Myocyte (in vitro differentiated cells): ENCODE data around the gene UNK. TPM values are rescaled to one million over a fixed set of nuclear protein-coding genes. Genes with fewer than 3 reads are reported as not detected.
A peak's percentile ranks its signal among the peaks of the same experiment; 100 is the strongest.
"Not testable (repeated sequence)": the region's sequence is repeated elsewhere in the genome, so short reads cannot be mapped to it uniquely, and the experiment has no call there.

Source experiments
- DNase-seq: peaks from one replicate; pipeline ENCODE4 v3.0.0-alpha.2; 2012; ENCODE audit warnings: low read depth
- total RNA-seq: library from RNA; depleted of rRNA; stranded (reverse); fragments of >200 nt; gene quantifications from 2 replicates; pipeline ENCODE4 v1.2.3, GENCODE V29; 2014

UNK gene
- total RNA-seq, 1 donor from 2014 or later = 12.7 TPM

- DNase-seq = no peak
Measured at GRCh38 chr17:75793460-75793859, 8.9 kb downstream of the UNK start.

- DNase-seq = no peak
Measured at GRCh38 chr17:75795820-75796607, 11.4 kb downstream of the UNK start.

- DNase-seq = no peak
Measured at GRCh38 chr17:75799402-75799801, 14.8 kb downstream of the UNK start.

GRCh38 chr17:75803883-75804282 lies 19.3 kb downstream of the UNK start:
- DNase-seq = no peak

DNA sequence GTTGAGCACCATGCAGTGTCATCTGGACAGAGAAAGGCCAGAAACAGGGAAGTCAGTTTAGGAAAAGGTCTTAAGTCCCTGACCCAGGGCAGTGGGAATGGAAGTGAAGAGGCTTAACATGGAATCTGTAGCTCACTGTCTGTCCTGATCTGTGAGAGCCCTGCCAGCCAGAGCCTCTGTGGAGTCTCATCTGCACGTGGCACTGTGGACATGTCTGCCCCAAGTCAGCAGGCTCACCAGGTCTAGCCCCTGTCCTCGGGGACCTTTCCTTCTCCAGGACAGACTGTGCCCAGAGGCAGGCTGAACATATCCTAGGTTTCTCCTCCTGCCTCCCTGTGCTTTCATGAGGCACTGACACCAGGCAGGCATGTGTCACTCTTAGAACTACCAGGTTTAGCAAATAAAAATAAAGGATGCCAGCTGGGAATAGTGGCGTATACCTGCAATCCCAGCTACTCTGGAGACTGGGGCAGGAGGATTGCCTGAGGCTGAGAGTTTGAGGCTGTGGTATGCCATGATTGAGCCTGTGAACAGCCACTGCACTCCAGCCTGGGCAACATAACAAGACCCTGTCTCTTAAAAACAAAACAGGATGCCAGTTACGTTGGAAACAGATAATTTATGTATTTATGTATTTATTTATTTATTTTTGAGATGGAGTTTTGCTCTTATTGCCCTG lies 22.4 kb downstream of the UNK start:
- DNase-seq = no peak

- no peak for DNase-seq
Measured at GRCh38 chr17:75807861-75808260, 23.3 kb downstream of the UNK start.

DNA sequence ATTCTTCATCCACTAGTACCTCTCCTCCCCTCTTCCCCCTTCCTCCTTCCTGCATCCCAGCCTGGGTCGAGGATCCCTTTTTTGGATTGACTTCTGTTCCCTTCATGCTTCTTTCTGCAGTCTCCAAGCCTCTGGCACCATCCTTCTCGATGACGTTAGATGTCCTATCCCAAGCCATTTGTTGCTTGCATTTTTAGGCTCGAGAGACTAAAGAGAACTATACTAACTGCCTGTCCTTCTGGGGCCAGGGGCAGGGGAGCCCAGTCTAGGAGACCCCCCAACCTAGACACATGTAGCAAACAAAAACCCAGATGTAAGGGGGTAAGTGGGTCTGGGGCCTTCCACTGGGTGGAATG lies 23.9 kb downstream of the UNK start:
- DNase-seq = no peak

- peak; percentile 98 for DNase-seq
Measured at GRCh38 chr17:75808905-75809621, 24.5 kb downstream of the UNK start.

GRCh38 chr17:75809631-75810111 lies 25.1 kb downstream of the UNK start:
- DNase-seq = no peak

DNA sequence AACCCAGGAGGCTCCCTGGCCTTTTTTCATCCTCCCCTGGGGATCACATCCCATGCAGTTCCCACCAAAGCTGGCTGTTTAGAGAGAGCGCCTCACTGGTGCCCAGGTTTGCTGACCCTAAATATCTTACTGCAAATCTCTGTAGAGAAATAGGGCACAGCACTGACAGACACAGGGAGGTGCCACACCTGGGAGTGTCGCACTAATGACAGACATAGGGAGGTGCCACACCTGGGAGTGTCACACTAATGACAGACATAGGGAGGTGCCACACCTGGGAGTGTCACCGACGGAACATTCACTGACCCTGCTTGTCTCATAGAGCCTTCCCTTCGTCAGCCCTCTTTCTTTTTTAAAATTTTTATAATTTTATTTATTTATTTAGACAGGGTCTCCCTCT lies 25.6 kb downstream of the UNK start:
- no peak for DNase-seq

DNA sequence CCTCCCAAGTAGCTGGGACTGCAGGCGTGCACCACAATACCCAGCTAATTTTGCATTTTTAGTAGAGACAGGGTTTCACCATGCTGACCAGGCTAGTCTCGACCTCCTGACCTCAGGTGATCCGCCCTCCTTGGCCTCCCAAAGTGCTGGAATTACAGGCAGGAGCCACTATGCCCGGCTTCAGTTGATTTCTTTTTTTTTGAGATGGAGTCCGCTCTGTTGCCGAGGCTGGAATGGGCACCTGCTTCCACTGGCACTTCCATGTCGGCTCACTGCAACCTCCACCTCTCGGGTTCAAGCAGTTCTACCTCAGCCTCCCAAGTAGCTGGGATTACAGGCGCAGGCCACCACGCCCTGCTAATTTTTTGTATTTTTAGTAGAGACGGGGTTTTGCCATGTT lies 26.1 kb downstream of the UNK start:
- DNase-seq = not testable (repeated sequence)

DNA sequence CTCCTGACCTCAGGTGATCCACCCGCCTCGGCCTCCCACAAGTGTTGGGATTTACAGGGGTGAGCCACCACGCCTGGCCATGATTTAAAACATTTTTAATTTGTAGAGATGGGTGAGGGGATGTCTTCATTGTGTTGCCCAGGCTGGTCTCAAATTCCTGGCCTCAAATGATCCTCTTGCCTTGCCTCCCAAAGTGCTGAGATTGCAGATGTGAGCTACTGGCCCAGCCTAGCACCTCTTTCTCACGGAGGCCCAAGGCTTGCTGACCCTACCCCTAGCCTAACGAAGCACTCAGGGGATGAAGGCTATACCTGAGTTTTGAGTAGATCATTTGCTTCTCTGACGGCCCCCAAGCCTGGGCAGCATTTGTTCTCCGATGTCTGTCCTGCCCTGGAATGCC lies 26.6 kb downstream of the UNK start:
- no peak for DNase-seq

- no peak for DNase-seq
Measured at GRCh38 chr17:75812096-75813013, 27.7 kb downstream of the UNK start.

DNA sequence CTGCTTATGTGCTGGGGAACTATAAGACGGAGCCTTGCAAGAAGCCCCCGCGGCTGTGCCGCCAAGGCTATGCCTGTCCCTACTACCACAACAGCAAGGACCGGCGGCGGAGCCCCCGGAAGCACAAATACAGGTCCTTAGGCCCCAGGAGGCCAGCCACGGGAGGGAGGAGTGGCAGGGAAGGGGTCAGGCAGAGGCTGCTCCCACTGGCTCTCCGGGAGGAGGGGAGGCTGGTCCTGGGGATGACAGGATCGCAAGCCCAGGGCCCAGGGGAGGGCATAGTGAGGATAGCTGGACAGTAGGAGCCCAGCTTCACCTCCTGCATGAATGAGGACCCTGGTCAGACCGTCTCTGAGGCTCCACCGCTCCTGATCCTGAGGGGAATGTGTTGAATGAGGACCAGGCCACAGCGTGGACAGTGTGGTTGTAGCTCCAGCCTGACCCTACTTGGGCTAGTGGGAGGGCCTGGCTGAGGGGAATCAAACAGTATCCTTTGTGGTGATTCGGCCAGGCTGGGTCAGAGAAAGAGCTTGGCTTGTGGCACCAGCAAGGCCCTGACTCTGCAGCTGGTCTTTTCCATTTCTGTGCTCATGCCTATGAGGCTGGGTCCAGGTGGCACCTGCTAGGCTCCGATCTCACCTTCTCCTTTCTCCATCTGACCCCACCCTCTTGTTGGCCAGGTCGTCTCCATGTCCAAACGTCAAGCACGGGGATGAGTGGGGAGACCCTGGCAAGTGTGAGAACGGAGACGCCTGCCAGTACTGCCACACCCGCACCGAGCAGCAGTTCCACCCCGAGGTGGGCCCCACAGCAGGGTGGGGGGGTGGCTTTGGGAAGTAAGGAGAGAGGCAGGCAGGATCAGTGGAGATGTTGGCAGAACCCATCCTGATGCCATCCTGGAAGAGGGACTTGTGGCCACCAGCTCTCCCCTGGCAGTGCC lies 28.7 kb downstream of the UNK start:
- DNase-seq = peak; percentile 58

DNA sequence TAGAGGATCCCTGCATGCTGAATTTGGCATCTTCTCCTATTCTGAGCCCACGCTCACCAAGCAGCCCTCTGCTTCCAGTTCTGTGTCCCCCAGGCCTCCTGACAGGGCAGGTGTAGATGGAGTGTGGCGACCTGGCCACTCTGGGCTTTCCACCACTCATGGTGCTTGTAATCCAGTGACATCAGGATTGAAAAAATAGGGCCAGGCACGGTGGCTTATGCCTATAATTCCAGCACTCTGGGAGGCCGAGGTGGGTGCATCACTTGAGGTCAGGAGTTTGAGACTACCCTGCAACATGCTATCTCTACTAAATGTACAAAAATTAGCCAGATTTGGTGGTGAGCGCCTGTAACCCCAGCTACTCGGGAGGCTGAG lies 29.4 kb downstream of the UNK start:
- no peak for DNase-seq

- no peak for DNase-seq
Measured at GRCh38 chr17:75814900-75815373, 30.3 kb downstream of the UNK start.

- no peak for DNase-seq
Measured at GRCh38 chr17:75815399-75815798, 30.8 kb downstream of the UNK start.

- no peak for DNase-seq
Measured at GRCh38 chr17:75816693-75817092, 32.1 kb downstream of the UNK start.

GRCh38 chr17:75817571-75817970 lies 33.0 kb downstream of the UNK start:
- no peak for DNase-seq
